IMR-90 (cell line): Measurements from ENCODE around the gene PAX5. TPM values are rescaled to one million over a fixed set of nuclear protein-coding genes. Genes with fewer than 3 reads are reported as not detected.

Source experiments
- ATAC-seq: fragments of 200-7000 bp; cut with Tn5 transposase; 2 replicates; pipeline ENCODE4 v1.9.1; 2020; ENCODE audit warnings: low read depth, mild to moderate bottlenecking, moderate library complexity
- BruUV-seq: library from RNA; stranded (reverse); fragments of 400-500 nt; replicated peaks from 2 replicates; lab custom pipeline; 2021; lab: Mats Ljungman, UMichigan
- CTCF ChIA-PET: fragments of 300-600 bp; formaldehyde crosslinking; extraction: SDS; loops from one replicate; lab custom pipeline; 2021; ENCODE audit warnings: antibody characterized with exemption; lab: Yijun Ruan, JAX
- POLR2A ChIA-PET: fragments of 300-600 bp; sonication (Branson Sonifier 250); formaldehyde crosslinking; loops from one replicate; lab custom pipeline; 2022; ENCODE audit warnings: antibody characterized with exemption; ENCODE audit not compliant: unreplicated experiment; lab: Charles Lee
- DNase-seq: peaks from one replicate; pipeline ENCODE4 v3.0.0; 2013
- H2AFZ ChIP-seq: replicated peaks from 2 replicates; pipeline ENCODE3; 2013; ENCODE audit warnings: low read length, mild to moderate bottlenecking; ENCODE audit not compliant: poor library complexity
- H2AK5ac ChIP-seq: 2 replicates; pipeline ENCODE4 v1.6.1; 2013; ENCODE audit warnings: low read depth, low read length, inconsistent platforms
- H2AK9ac ChIP-seq: replicated peaks from 2 replicates; pipeline ENCODE3; 2013; ENCODE audit warnings: mild to moderate bottlenecking, low read depth, low read length, moderate library complexity; ENCODE audit not compliant: poor library complexity
- H2BK120ac ChIP-seq: 2 replicates; pipeline ENCODE4 v1.6.1; 2013; ENCODE audit warnings: low read depth, low read length, inconsistent platforms
- H2BK15ac ChIP-seq: 3 replicates; pipeline ENCODE4 v1.6.1; 2013; ENCODE audit warnings: low read depth, low read length, inconsistent platforms
- H2BK20ac ChIP-seq: 2 replicates; pipeline ENCODE4 v1.6.1; 2013; ENCODE audit warnings: low read depth, mild to moderate bottlenecking, inconsistent platforms, low read length, moderate library complexity
- H2BK5ac ChIP-seq: 2 replicates; pipeline ENCODE4 v1.6.1; 2013; ENCODE audit warnings: mild to moderate bottlenecking, low read depth, low read length, inconsistent platforms; ENCODE audit not compliant: poor library complexity, severe bottlenecking
- H3K14ac ChIP-seq: replicated peaks from 2 replicates; pipeline ENCODE4 v1.6.1; 2013; ENCODE audit warnings: low read depth, low read length, inconsistent platforms
- H3K18ac ChIP-seq: 2 replicates; pipeline ENCODE4 v1.6.1; 2013; ENCODE audit warnings: low read depth, low read length, control low read depth
- H3K23ac ChIP-seq: 2 replicates; pipeline ENCODE4 v1.6.1; 2013; ENCODE audit warnings: low read depth, low read length, inconsistent platforms
- H3K27ac ChIP-seq: 2 replicates; pipeline ENCODE4 v1.5.1; 2013; ENCODE audit warnings: mild to moderate bottlenecking, control low read depth, low read length; ENCODE audit not compliant: insufficient read depth
- H3K27me3 ChIP-seq: 2 replicates; pipeline ENCODE4 v1.6.1; 2013; ENCODE audit warnings: low read length; ENCODE audit not compliant: control insufficient read depth, insufficient read depth
- H3K36me3 ChIP-seq: 2 replicates; pipeline ENCODE4 v1.6.1; 2013; ENCODE audit warnings: low read length, mixed read lengths; ENCODE audit not compliant: control insufficient read depth, insufficient read depth
- H3K4ac ChIP-seq: 2 replicates; pipeline ENCODE4 v1.6.1; 2013; ENCODE audit warnings: low read depth, low read length, inconsistent platforms
- H3K4me1 ChIP-seq: 2 replicates; pipeline ENCODE4 v1.6.1; 2013; ENCODE audit warnings: low read length, mixed read lengths; ENCODE audit not compliant: control insufficient read depth, insufficient read depth
- H3K4me2 ChIP-seq: 2 replicates; pipeline ENCODE4 v1.6.1; 2013; ENCODE audit warnings: low read depth, mild to moderate bottlenecking, control low read depth, low read length, moderate library complexity
- H3K4me3 ChIP-seq: 2 replicates; pipeline ENCODE4 v1.5.1; 2013; ENCODE audit warnings: low read depth, mild to moderate bottlenecking, control low read depth, low read length, moderate library complexity; ENCODE audit not compliant: insufficient read depth
- H3K56ac ChIP-seq: 2 replicates; pipeline ENCODE4 v1.6.1; 2013; ENCODE audit warnings: low read length, inconsistent platforms; ENCODE audit not compliant: insufficient read depth; ENCODE audit errors: extremely low read depth
- H3K79me1 ChIP-seq, 2 experiments: 2 replicates each; pipeline ENCODE4 v1.6.1; 2013; ENCODE audit warnings: low read length in 2 of 2, inconsistent platforms in 1 of 2, low read depth in 1 of 2
- H3K9ac ChIP-seq: 2 replicates; pipeline ENCODE4 v1.6.1; 2013; ENCODE audit warnings: low read depth, low read length, control low read depth
- H3K9me1 ChIP-seq: 2 replicates; pipeline ENCODE4 v1.6.1; 2013; ENCODE audit warnings: low read length, inconsistent platforms; ENCODE audit not compliant: insufficient read depth
- H3K9me3 ChIP-seq: 2 replicates; pipeline ENCODE4 v1.6.1; 2013; ENCODE audit warnings: low read length; ENCODE audit not compliant: control insufficient read depth, insufficient read depth
- H4K20me1 ChIP-seq: 2 replicates; pipeline ENCODE4 v1.6.1; 2013; ENCODE audit warnings: low read length, inconsistent platforms; ENCODE audit not compliant: insufficient read depth
- H4K5ac ChIP-seq: 2 replicates; pipeline ENCODE4 v1.6.1; 2013; ENCODE audit warnings: mild to moderate bottlenecking, low read depth, low read length, control low read depth
- H4K8ac ChIP-seq, 2 experiments: 2 replicates each; pipeline ENCODE4 v1.6.1; 2013; ENCODE audit warnings: low read depth in 2 of 2, low read length in 2 of 2, control low read depth in 1 of 2, inconsistent platforms in 1 of 2
- H4K91ac ChIP-seq: 2 replicates; pipeline ENCODE4 v1.6.1; 2013; ENCODE audit warnings: low read depth, low read length, inconsistent platforms; ENCODE audit not compliant: insufficient read depth
- CEBPB ChIP-seq: IDR thresholded peaks from 2 replicates; pipeline ENCODE4 v1.6.1; 2012; ENCODE audit warnings: low read depth, low read length, improper control_type of control experiment
- CHD1 ChIP-seq: IDR thresholded peaks from 2 replicates; pipeline ENCODE4 v1.6.1; 2012; ENCODE audit warnings: low read depth, low read length, improper control_type of control experiment
- CTCF ChIP-seq: conservative IDR thresholded peaks from 2 replicates; pipeline ENCODE4 v1.5.1; 2012; ENCODE audit warnings: mild to moderate bottlenecking, low read depth, low read length, improper control_type of control experiment
- ELK1 ChIP-seq: fragments of 150-350 bp; IDR thresholded peaks from 2 replicates; pipeline ENCODE4 v1.6.1; 2016; ENCODE audit warnings: low read depth, mild to moderate bottlenecking, low read length, moderate library complexity, borderline replicate concordance
- FOS ChIP-seq: fragments of 150-350 bp; IDR thresholded peaks from 2 replicates; pipeline ENCODE4 v1.6.1; 2016; ENCODE audit warnings: low read depth, low read length
- MAFK ChIP-seq: IDR thresholded peaks from 2 replicates; pipeline ENCODE4 v1.6.1; 2012; ENCODE audit warnings: low read depth, low read length, improper control_type of control experiment
- MAZ ChIP-seq: IDR thresholded peaks from 2 replicates; pipeline ENCODE4 v1.6.1; 2012; ENCODE audit warnings: low read depth, mild to moderate bottlenecking, low read length, improper control_type of control experiment, moderate library complexity, borderline replicate concordance
- MXI1 ChIP-seq: IDR thresholded peaks from 2 replicates; pipeline ENCODE4 v1.6.1; 2012; ENCODE audit warnings: low read depth, mild to moderate bottlenecking, low read length, moderate library complexity, borderline replicate concordance
- POLR2A ChIP-seq: IDR thresholded peaks from 2 replicates; pipeline ENCODE4 v1.6.1; 2012; ENCODE audit warnings: mild to moderate bottlenecking, low read depth, low read length
- RAD21 ChIP-seq: IDR thresholded peaks from 2 replicates; pipeline ENCODE4 v1.6.1; 2012; ENCODE audit warnings: low read length, improper control_type of control experiment
- RFX5 ChIP-seq: IDR thresholded peaks from 2 replicates; pipeline ENCODE4 v1.8.0; 2012; ENCODE audit warnings: low read depth, mild to moderate bottlenecking, low read length, moderate library complexity
- SMC3 ChIP-seq: fragments of 150-350 bp; IDR thresholded peaks from 2 replicates; pipeline ENCODE4 v1.6.1; 2016; ENCODE audit warnings: low read depth, mild to moderate bottlenecking, antibody characterized with exemption, low read length, moderate library complexity
- USF2 ChIP-seq: fragments of 150-350 bp; IDR thresholded peaks from 2 replicates; pipeline ENCODE4 v1.6.1; 2017; ENCODE audit warnings: mild to moderate bottlenecking, antibody characterized with exemption, low read length, low read depth
- WGBS, 2 experiments: methylation state at CpG; one replicate each; pipeline versions ENCODE4 v1.1.5 to v1.1.7; 2013; ENCODE audit warnings: missing lambda C conversion rate in 2 of 2; ENCODE audit not compliant: insufficient read length in 1 of 2; ENCODE audit errors: extremely low coverage in 2 of 2; 5-methylcytosine and 5-hydroxymethylcytosine counted together
- dilution Hi-C: fragments of 300-500 bp; cut with HindIII; formaldehyde crosslinking; loops from one replicate; pipeline ENCODE4 v1.14.3; 2018; ENCODE audit warnings: low sequenced_read_pairs; ENCODE audit not compliant: unreplicated experiment
- in situ Hi-C: fragments of 300-500 bp; cut with MboI; formaldehyde crosslinking; loops from 3 replicates; pipeline ENCODE4 v1.14.3; 2019; ENCODE audit warnings: low sequenced_read_pairs, inconsistent platforms, mixed read lengths
- intact Hi-C: fragments of 100-400 bp; cut with micrococcal nuclease; formaldehyde crosslinking; loops from 2 replicates; pipeline ENCODE4 v1.10.0; 2022
- polyA plus RNA-seq, 3 experiments: library from polyadenylated mRNA; depleted of rRNA; stranded (reverse); fragments of >200 nt; gene quantifications; 2 replicates each; pipeline ENCODE4 v1.2.3, GENCODE V29; 2012; ENCODE audit warnings: low replicate concordance in 1 of 3
- total RNA-seq: library from RNA; depleted of rRNA; stranded (reverse); fragments of >200 nt; gene quantifications from 2 replicates; pipeline ENCODE4 v1.2.3, GENCODE V29; 2012

The PAX5 gene
- total and polyA plus RNA-seq, 2 of the 4 experiments (the other 2 are of a cell fraction), result not detected

GRCh38 chr9:36924071-36924470, 110.0 kb downstream of the PAX5 start:
- in situ Hi-C loops (no loop called here), intact Hi-C loops (no loop called here), dilution Hi-C loops (no loop called here)
- Histone ChIP-seq H3K27ac (no peak overlapping the region), H3K36me3 (no peaks in the 10 kb centered on the region), H3K56ac (no peak overlapping the region), H3K14ac (no peak overlapping the region), H3K4ac (no peak overlapping the region), H4K91ac (no peak overlapping the region), H2AFZ (no peak overlapping the region), H2AK9ac (no peak overlapping the region), H2BK20ac (no peak overlapping the region), H3K79me1 (no peaks in the 10 kb centered on the region), H3K4me2 (no peak overlapping the region), H3K4me3 (no peak overlapping the region), H3K9me3 (no peaks in the 10 kb centered on the region), H3K18ac (no peak overlapping the region), H4K8ac (no peak overlapping the region), H4K20me1 (no peaks in the 10 kb centered on the region; the same call in 1 of the 2 replicates), H3K4me1 (no peaks in the 10 kb centered on the region), H2BK120ac (no peak overlapping the region), H4K5ac (no peak overlapping the region), H3K27me3 (peaks cover 9% of the 10 kb centered on the region), H2BK5ac (no peak overlapping the region), H3K9me1 (no peaks in the 10 kb centered on the region), H3K23ac (no peak overlapping the region), H2AK5ac (no peak overlapping the region), H2BK15ac (no peak overlapping the region), H3K9ac (no peak overlapping the region)
- DNase-seq (peak; percentile 81), ATAC-seq (peak; percentile 89)
- WGBS, 2 experiments, result 0% methylated on average over 1 of the region's 4 CpGs; no CpG with 5 or more reads in 1 of the 2 experiments
- ChIA-PET POLR2A (no interaction called here), CTCF (no interaction called here)
- TF ChIP-seq FOS, result peak; percentile 91
- no peak for TF ChIP-seq CTCF
- TF ChIP-seq USF2, result no peak
- TF ChIP-seq MAZ, result no peak
- no peak for TF ChIP-seq CHD1
- TF ChIP-seq SMC3, result no peak
- no peak for TF ChIP-seq CEBPB
- TF ChIP-seq POLR2A, result no peak
- no peak for TF ChIP-seq MAFK
- no peak for TF ChIP-seq ELK1
- TF ChIP-seq RFX5, result no peak
- no peak for TF ChIP-seq RAD21
- peak; percentile 30; the same call in 1 of the 2 replicates for TF ChIP-seq MXI1
- BruUV-seq, result no TSS peak
